Stimulated activated CD8-positive, alpha-beta memory T cell treated with anti-CD3 and anti-CD28 coated beads, Interleukin-12 subunit alpha, Interleukin-12 subunit beta, amount 100 ng/mL, for 24 hours (primary cell): ENCODE measurements around the gene NUCB2.

ENCODE experiments used
- DNase-seq: peaks from one replicate; pipeline ENCODE4 v3.0.0-alpha.2; 2020; ENCODE audit errors: extremely low read depth

Gene NUCB2

DNA sequence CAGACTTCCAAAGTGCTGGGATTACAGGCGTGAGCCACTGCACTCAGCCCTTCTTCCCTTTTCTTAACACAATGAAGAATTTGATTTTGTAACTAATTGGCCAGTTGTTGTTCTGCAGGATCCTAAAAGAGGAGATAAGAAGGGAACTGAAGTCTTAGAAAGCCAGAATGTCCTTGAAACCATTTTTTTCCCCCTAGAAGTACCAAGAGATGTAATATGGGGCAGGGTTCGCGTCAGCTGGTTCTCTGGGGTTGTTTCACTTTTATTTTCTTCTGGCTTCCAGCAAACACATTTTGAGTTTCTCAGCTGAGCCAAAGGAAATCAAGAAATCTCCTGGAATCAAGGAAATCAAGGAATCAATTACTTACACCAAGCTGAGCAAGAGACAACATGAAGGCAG, 7.6 kb upstream of the NUCB2 start:
- no peak for DNase-seq

GRCh38 chr11:17272801-17273200, 3.7 kb upstream of the NUCB2 start:
- DNase-seq: no peak

DNA sequence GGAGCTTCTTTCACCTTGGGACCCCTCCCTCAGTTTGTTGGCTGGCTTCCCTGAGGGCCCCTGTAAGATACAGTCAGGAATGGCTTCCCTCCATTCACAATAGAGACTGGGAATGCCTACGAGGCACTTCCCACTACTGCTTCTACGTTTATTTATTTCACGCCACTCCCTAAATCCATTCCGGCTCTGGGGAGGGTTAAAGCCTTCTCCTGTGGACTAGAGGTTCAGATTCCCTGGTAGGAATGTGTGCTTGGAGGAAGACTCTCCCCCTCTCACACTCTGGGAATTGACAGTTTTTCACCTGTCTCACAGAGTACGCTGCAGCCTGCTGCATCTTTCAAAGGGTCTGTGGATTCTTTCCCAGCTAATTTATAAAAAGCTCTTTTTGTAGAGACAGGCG, 3.3 kb upstream of the NUCB2 start:
- no peak for DNase-seq

GRCh38 chr11:17273668-17274282, 2.8 kb upstream of the NUCB2 start:
- DNase-seq: no peak

GRCh38 chr11:17275400-17276235, 921 bp upstream of the NUCB2 start:
- no peak for DNase-seq

DNA sequence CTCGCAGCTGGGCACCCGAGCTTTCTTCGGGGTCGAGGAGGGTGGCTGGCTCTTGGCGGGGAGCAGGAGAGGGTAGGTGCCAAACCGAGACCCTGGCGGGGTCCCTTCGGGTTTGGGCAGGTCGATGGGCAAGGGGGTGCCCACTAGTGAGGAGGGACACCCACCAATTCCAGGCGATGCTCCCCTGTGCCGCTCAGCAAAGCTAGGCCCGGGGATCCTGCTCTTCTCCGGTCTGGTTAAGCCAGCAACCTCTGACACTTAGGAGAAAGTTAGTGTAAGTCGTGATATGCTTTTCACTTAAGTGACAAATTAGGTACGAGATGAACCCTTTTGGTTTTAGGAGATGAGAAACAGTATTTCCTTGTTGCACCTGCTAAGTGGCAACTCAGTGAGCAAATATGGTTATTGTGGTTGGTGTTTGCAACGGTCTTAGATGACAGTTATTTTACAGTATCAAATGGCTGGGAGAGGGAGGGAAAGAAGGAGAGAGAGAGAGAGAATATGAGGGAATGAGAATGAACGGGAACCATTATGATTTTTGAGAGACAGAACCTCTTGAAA, 565 bp downstream of the NUCB2 start:
- DNase-seq: no peak

GRCh38 chr11:17280494-17281127, 4.1 kb downstream of the NUCB2 start:
- no peak for DNase-seq

DNA sequence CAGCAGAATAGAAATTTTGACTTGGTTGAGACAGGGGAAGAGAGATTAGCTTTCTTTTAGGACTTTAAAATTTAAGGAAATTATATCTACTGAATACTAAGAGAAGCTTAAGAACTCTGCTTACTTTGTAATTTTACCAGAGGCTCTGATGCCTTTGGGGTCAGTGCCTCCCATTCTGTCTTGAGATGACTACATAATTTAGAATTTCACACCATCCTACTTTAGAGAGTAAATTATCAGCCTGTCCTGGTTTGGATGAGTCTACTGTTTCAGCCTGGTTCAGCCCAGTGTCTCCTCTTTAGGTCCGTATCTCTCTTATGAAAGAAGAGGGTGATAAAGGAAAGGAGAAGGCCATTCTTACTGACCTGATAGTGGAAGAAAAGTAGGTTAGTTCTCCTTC, 9.8 kb downstream of the NUCB2 start:
- DNase-seq: no peak

- DNase-seq: no peak
Measured at GRCh38 chr11:17287058-17287457, 10.5 kb downstream of the NUCB2 start.

- DNase-seq: no peak
Measured at GRCh38 chr11:17291710-17292109, 15.2 kb downstream of the NUCB2 start.

DNA sequence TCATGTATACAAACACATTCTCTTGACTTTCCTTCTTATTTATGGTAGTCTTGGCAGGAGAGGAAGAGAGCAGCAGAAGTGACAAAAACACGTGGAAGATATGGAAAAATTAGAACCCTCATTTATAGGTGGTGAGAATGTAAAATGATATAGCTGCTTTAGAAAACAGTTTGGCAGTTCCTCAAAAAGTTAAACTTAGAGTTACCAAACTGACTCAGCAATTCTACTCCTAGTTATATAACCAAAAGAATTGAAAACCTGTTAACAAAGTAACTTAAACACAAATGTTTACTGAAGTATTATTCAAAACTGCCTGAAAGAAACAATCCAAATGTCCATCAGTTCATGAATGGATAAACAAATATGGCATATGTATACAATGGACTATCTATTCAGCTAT, 16.8 kb downstream of the NUCB2 start:
- no peak for DNase-seq

GRCh38 chr11:17294033-17294432, 17.5 kb downstream of the NUCB2 start:
- no peak for DNase-seq

GRCh38 chr11:17296852-17297559, 20.5 kb downstream of the NUCB2 start:
- DNase-seq: no peak

- no peak for DNase-seq
Measured at GRCh38 chr11:17298302-17298701, 21.8 kb downstream of the NUCB2 start.

GRCh38 chr11:17300372-17300771, 23.8 kb downstream of the NUCB2 start:
- no peak for DNase-seq

- DNase-seq: no peak
Measured at GRCh38 chr11:17313349-17314231, 37.1 kb downstream of the NUCB2 start.

- no peak for DNase-seq
Measured at GRCh38 chr11:17314232-17314547, 37.7 kb downstream of the NUCB2 start.

GRCh38 chr11:17314904-17315426, 38.4 kb downstream of the NUCB2 start:
- no peak for DNase-seq

- no peak for DNase-seq
Measured at GRCh38 chr11:17328871-17329494, 52.4 kb downstream of the NUCB2 start.

GRCh38 chr11:17331669-17332068, 55.1 kb downstream of the NUCB2 start:
- DNase-seq: no peak
